ENCODE measurements around the gene PSMA2. TPM values are rescaled to one million over a fixed set of nuclear protein-coding genes. Genes with fewer than 3 reads are reported as not detected.
A peak's percentile ranks its signal among the peaks of the same experiment; 100 is the strongest.

PSMA2 gene
- total RNA-seq, 1 donor from 2014 or later: 135 TPM

DNA sequence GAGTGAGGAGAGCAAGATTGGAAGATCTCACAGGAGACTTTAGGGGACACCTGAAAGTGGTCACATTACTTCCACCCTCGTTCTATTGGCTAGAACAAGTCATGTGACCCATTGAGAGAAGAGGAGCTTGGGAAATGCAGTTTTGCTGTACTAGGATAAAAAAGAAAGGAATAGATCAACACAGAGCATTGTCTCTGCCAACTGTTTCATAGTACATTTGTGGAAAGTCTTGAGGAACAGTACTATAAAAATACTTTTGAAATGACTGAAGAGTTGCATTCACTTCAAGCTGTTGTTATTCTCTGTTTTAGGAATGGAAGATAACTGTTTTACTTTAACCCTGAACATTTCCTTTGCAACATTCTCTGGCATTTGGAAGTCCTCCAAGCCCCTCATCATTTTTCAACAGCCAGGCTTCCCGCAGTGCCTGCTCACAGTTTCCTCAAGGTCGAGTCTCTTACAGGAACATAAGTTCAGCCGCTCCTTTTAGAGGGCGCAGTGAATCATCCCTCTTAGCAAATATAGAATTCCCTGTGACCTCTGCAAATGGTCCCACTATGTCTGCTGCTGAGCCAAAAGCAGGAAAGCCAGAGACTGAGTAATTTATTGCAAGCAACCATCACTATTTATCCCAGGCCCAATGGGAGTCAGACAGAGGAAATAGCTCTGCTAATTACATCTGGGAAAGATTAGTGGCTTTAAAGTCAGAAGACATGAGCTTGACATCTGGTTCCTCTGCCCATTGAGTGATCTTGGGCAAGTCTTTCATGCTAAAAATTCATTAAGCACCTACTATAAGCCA lies 40.9 kb upstream of the PSMA2 start:
- no peak overlapping the region for H3K4me3 ChIP-seq (ENCODE audit: low read depth, low read length)
- TF ChIP-seq, protein P1, sequence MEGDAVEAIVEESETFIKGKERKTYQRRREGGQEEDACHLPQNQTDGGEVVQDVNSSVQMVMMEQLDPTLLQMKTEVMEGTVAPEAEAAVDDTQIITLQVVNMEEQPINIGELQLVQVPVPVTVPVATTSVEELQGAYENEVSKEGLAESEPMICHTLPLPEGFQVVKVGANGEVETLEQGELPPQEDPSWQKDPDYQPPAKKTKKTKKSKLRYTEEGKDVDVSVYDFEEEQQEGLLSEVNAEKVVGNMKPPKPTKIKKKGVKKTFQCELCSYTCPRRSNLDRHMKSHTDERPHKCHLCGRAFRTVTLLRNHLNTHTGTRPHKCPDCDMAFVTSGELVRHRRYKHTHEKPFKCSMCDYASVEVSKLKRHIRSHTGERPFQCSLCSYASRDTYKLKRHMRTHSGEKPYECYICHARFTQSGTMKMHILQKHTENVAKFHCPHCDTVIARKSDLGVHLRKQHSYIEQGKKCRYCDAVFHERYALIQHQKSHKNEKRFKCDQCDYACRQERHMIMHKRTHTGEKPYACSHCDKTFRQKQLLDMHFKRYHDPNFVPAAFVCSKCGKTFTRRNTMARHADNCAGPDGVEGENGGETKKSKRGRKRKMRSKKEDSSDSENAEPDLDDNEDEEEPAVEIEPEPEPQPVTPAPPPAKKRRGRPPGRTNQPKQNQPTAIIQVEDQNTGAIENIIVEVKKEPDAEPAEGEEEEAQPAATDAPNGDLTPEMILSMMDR (conservative IDR thresholded peaks at IDR 0.05; ENCODE audit: low read depth, low read length): no peak
- DNase-seq (ENCODE audit: low read depth): peak; percentile 18

DNA sequence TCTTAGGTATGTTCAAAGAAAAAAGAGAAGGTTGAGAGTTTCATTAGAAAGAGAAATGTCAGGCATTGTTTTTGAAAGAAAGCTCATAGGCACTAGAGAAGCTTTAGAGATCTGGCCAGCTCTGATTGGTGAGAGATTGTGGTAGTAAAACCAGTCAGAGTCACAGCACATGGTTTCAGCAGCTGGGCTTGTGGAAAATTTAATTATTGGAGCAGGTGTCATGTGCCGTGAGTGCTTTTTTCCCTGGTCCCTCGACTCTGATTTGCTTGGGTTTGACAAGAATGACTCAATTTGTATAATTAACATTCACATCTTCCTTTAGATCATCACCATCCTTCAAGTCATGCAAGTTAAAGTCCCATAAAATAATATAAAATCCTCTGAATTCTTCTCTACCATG lies 35.4 kb upstream of the PSMA2 start:
- TF ChIP-seq, protein P1 (conservative IDR thresholded peaks at IDR 0.05; ENCODE audit: low read depth, low read length): no peak
- DNase-seq (ENCODE audit: low read depth): no peak

DNA sequence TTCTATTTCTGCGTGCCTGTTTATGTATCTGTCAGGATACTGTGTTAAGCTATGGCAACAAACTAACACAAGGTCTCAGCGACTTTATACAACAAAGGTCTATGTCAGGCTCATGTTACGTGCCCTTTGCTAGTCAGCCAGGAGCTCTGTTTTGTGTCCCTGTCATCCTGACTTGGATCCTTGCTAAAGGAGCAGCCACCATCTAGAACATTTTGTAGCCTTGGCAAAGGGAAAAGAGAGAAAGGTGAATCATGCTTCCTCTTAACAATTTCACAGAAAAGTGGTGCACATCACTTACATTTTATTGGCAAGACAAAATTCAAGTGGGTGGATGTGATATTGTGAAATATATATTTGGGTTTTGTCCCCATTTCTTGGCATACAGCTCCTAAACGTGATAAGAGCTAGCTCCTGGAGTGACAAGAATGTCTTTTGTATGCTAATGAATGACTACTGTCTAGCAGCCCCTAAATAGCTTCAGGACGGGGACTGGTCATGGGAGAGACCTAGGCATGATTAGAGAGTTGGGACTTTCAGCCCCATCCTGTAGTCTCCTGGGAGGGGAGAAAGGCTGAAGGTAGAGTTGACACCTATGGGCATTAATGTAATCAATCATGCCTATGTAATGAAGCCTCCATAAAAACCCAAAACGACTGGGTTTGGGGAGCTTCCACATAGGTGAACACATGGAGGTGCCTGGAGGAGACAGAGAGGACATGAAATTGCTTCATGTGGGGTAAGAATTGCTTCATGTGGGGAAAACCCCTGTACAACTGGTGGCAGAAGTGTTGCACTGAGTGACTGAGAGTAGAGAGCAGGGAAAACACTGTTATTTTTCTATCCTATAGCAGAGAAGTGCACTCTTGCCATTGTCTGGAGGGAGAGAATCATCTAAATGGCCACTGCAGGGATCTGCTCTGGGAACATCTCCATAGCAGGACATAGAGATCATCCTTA lies 33.2 kb upstream of the PSMA2 start:
- H3K4me3 ChIP-seq (ENCODE audit: low read depth, low read length): no peak overlapping the region
- TF ChIP-seq, protein P1 (conservative IDR thresholded peaks at IDR 0.05; ENCODE audit: low read depth, low read length): no peak
- DNase-seq (ENCODE audit: low read depth): no peak

More for the DNA sequence above, 35.4 kb upstream of the PSMA2 start:
- no peak overlapping the region for H3K4me3 ChIP-seq (ENCODE audit: low read depth, low read length)

DNA sequence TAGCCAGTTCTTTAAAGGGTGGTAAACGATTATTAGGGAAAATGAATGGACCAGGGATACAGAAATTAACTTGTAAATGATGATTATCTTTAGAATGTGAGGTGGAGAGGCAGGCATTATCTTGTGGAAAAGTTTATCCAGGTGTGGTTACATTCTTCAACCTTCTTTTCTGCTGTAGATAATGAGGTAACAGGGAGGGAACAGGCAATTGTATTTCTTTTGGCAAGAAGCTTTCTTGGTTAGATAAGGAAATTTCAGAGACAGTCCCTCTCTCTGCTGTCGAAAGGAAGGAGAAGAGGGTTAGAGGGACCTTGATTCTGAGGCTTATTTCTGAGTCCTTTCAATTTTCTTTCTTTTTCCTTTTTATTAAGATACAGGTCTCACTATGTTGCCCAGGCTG lies 32.3 kb upstream of the PSMA2 start:
- no peak overlapping the region for H3K4me3 ChIP-seq (ENCODE audit: low read depth, low read length)
- DNase-seq (ENCODE audit: low read depth): no peak
- TF ChIP-seq, protein P1 (conservative IDR thresholded peaks at IDR 0.05; ENCODE audit: low read depth, low read length): no peak

DNA sequence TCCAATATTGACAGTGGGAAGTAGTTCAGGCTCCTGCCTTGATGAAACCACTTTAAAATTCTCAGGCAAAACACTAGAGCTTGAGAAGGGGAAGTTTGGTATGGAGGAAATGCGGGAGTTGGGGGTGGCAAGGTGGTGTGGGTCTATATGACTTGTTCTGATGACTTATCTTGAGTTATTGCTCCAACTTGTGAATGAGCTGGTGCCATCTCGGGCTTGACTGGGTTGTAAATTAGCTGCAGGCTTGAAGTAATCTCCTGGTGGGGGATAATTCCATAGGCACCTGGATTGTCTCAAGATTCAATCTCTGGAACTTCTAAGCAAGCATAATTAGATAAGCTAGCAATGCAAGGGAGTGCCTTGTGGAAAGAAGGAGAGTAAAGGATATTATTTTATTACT lies 29.2 kb upstream of the PSMA2 start:
- no peak overlapping the region for H3K4me3 ChIP-seq (ENCODE audit: low read depth, low read length)
- no peak for DNase-seq (ENCODE audit: low read depth)
- TF ChIP-seq, protein P1 (conservative IDR thresholded peaks at IDR 0.05; ENCODE audit: low read depth, low read length): no peak

DNA sequence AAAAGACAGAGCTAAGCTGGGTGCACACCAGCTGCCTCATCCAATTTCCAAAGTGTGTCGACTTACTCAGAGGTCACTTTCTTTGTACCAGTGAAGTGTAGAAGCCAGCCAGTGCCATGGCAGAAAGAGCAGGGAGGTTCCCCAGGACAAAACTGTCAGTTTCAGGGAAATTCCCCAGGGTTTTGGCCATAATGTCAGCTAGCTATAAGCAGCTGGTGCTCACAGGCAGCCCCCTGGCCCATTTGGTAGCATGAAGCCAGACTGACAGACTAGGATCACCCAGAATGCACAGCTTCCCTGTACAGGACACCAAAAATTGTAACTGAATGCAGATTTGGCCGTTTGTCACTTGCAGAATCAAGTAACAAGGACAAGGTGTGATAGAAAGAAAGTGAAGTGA lies 28.8 kb upstream of the PSMA2 start:
- TF ChIP-seq, protein P1 (conservative IDR thresholded peaks at IDR 0.05; ENCODE audit: low read depth, low read length): no peak
- no peak overlapping the region for H3K4me3 ChIP-seq (ENCODE audit: low read depth, low read length)
- no peak for DNase-seq (ENCODE audit: low read depth)
